Measurements from ENCODE around the gene FANCF.

DNA sequence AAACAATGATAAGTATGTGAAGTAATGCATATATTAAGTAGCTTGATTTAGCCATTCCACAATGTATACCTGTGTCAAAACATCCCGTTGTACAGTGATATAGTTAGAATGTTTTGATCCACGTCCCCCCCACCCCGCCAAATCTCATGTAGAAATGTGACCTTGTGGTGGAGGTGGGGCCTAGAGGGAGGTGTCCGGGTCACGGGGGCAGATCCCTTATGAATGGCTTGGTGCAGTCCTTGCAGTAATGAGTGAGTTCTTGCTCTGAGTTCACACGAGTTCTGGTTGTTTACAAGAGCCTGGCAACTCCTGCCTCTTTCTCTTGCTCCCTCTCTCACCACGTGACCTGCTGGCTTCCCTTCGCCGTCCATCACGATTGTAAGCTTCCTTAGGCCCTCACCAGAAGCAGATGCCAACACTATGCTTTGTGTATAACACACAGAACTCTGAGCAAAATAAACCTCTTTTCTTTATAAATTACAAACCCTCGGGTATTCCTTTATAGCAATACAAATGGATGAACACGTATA is 41.6 kb downstream of the FANCF start:
- TF ChIP-seq CTCF (IDR thresholded peaks at IDR 0.05) (no peak), POLR2A (IDR thresholded peaks at IDR 0.05) (no peak), POLR2AphosphoS5 (IDR thresholded peaks at IDR 0.05) (no peak)
